HuH-7 (cell line): ENCODE data around the gene ROCK2.

Source experiments
- DNase-seq: peaks from one replicate; pipeline ENCODE4 v3.0.0; 2011; ENCODE audit warnings: low spot score

ROCK2 gene

DNA sequence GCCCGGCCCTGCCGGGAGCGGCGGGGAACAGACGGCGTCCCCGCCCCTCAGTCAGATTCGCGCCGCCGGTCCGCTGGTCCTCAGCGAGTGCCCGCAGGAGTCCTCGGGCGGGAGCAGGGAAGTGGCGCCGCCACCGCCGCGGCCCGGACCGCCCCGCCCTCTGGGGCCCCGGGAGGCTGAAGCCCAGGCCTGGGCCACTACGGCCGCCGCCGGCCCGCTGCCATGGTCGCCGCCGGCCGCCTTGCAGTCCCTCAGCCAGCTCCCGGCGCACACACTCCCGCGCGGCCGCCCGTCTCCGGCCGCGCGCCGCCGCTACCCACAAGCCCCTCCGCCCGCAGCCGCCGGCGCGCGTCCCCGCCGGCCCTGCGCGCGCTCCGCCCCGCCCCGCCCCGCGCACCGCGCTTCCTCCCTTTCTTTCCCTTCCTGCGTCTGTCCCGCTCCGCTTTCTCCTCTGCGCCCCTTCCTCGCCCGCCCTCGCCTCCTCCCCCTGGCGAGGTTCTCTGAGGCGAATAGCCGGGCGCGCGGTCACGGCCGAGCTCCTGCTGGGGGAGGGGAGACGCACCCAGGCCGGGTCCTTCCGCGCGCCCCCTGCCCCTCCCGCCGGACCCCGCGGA, at the start of gene ROCK2:
Gene ROCK2 (minus strand): TSS at position 295 of the 614 bp plus-strand sequence. CDS start 500 bp downstream, outside the sequence.
- DNase-seq: peak; percentile 79

DNA sequence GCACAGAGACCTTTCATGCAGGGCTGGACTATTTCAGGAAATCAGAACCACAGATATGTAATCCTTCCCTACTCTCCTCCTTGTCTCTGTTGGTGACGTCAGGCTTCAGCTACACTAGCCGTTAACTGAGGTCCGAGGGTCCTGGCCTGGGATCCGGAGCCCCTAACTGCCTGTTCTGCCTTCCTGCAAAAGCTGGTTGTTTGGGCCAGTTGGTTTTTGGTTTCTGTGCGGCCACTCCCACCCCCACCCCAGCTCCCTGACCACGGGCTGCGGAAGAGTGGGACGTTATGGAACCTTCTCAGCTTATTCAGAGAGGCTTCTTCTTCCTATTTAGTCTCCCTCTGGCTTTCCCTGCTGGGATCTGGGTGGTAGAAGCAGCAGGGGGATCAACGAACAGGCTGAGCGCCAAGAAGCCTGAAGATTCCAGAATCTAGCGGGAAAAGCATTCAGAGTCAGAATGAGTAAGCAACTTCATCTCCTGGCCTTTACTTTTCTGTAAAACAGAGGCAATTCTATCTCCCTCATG, 49.3 kb upstream of the ROCK2 start:
- no peak for DNase-seq

DNA sequence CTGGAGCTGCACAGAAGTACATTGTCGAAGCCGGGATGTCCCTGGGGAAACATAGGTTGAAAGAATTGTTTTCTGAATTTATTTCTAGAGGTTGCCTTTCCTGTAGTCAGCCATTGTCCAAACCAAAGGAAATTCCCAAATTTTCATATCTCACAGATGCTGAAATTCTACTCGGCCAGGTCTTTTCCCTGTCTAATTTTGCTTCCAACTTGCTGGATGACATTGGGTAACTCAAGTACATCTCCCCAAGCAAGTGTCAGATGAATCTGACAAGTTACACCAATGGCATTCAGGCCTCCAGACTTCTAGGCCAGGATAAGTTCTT, 47.5 kb upstream of the ROCK2 start:
- DNase-seq: no peak

DNA sequence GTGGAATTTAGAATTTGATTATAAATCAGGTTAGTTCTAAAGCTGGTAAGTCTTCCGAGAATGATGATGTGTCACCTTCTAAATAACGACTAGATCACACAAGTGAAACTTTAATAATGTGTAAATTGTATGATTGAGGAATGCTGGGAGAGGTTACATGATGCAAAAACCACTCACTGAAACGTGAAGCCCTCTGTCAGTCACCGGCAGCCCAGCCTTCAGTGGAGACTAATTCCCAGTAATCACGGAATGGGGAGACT, 45.9 kb upstream of the ROCK2 start:
- DNase-seq: no peak

DNA sequence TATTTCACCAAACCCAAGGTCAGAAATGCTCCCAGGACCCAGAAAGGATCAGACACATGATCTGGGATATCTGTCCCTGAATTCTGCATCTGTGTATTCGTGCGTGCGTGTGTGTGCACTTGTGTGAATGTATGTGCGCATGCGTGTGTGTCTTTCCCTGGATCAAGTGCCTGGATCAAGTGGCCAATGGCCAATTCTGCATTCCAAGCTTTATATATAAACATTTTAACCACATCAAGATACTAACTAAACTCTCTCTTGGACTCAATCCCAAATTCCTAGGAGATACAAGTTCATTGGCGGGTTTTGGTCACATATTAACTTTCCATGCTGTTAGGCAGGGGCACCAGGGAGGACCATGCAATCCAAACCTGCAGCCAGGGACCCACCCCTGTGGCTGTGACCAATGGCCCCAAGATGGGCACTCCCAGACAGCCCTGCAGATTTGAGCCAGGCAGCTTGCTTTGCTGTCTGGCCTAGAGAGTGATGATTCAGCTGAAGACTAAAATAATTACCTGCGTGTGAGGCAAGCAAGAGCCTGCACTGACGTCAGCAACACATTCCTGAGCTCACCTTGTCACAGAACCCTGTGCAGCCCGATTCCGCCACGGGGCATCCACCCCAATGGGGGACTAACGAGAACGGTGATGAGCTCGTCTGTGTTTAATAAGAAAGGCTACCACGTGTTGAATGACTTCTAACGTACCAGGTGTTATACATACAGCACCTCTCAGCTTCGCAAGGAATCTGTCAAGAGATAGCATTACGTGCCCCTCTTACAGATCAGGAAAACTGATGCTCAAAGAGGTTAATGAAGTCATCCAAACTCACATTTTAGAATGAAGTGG, 45.3 kb upstream of the ROCK2 start:
- DNase-seq: no peak

DNA sequence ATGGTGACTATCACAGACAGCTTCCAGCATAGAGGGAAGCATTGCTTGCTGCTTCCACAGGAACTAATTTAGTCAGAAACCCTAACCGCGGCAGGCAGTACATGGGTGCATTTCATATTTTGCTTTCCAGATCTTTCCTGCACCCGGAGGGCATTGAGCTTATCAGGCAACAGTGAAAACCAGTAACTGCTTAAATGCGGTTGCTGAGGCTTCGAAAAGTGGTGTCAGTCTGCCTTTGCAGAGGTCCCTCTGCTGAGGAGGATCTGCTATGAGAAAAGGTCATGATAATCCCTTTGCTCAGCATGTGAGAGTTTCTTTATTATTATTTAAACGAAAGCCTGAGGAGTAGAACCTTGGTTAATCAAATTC, 44.6 kb upstream of the ROCK2 start:
- no peak for DNase-seq

DNA sequence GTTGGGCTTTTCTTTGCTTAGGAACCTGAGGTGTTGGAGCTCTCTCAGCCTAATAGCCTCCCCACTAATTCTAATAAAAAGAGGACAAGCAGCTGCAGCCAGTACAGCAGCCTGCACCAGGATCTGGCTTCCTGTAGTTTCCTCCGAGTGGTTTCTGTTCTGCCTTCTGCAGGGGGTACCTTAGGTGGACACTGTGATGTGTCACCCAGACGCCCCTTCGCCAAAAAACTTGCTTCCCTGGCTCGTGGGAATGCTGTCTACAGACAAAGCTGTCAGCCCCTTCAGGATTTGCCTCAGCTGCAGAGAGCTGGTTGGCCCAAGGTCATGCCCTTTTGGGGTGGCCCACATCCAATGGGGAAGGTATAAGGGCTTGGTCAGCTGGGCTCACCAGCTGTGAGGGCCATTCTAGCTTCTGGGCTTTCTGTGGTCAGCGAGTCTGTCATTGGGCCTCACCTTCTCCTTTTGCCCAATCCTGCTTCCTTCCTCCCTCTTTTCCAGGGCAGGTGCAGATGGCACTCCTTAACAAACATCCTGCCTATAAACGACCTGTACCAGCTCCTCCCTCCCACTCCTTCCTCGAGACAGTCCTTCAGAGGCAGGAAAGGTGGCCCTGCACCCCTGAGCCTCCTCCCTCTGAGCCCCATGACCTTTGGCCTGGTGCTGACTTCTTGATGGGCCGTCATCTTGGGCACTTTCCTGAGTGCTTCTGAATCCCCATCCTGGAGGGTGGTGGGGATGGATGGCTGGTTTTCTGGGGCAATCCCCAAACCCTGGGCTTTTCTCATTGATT, 44.0 kb upstream of the ROCK2 start:
- DNase-seq: no peak

DNA sequence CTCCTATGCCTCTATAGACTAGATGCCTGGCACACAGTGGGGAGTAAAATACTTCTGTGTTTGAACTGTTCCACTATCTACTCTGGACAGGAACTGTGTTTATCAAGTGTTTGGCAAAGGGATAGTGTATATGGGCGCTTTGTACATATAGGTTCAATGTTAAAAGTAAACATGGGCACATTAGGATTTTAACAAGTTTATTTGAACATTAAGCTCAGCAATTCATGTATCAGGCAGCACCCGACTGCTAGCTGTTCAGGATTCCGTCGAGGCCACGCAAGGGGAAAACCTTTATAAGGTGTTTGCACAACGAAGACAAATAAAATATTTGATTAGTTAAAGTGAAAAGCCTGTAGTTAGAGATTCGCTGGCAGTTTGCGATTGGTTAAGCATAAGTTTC, 43.4 kb upstream of the ROCK2 start:
- no peak for DNase-seq

DNA sequence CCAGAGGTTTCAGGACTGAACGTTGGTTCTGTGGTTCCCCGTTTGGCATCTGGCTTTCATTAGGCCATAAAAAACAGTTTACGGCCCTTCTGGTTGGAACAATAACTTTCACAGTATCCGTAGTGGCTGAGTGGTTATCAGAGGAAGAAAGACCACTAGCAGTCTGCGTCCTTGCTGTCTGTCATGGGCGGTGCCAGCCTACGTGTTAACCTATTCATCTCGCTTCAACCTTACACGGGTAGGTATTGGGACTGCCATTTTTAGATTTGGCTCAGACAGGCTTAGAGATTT, 42.6 kb upstream of the ROCK2 start:
- no peak for DNase-seq

DNA sequence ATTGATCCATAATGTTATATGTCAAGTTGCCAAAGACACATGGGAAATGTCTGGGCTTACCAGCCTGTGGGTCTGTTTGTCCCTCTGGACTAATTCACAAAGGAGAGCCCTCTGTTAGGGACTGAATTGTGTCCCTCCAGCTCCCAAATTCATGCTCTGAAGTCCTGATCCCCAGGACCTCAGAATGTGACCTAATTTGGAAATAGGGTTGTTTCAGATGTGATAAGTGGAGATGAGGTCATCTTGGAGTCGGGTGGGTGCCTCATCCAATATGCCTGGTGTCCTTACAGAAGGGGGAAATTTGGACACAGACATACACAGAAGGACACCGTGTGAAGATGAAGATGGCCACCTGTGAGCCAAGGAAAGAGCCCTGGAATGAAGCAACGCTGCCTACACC, 41.4 kb upstream of the ROCK2 start:
- DNase-seq: no peak

DNA sequence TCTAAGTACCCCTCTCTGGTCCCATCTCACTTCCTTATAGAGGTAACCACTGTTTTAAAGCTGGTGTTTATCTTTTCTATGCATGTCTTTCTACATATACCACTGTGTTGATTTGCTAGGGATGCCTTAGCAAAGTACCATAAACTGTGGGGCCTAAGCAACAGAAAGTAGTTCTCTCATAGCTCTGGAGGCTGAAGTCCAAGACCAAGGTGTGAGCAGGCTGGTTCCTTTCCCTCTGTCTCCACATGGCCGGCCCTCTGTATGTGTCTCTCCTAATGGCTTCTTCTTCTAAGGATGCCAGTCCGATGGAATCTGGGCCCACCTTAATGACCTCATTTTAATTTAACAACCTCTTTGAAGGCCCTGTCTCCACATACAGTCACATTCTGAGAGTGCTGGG, 40.8 kb upstream of the ROCK2 start:
- no peak for DNase-seq

DNA sequence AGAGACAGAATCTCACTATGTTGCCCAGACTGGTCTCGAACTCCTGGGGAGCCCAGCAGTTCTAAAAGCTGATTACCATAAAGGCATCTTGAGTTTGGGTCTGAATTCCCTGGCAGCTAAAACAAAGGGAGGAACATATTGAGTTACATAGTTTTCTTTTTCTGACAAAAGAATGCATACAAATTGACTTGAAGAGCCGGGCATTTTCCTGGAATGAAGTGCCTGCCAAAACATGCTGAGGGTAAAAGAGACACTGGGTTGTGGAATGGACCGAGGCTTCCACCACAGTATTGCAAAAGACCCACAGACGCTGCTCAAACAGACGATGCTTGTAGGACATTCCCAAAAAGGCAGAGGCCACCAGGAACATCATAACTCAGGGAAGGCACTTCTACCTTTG, 35.1 kb upstream of the ROCK2 start:
- no peak for DNase-seq

DNA sequence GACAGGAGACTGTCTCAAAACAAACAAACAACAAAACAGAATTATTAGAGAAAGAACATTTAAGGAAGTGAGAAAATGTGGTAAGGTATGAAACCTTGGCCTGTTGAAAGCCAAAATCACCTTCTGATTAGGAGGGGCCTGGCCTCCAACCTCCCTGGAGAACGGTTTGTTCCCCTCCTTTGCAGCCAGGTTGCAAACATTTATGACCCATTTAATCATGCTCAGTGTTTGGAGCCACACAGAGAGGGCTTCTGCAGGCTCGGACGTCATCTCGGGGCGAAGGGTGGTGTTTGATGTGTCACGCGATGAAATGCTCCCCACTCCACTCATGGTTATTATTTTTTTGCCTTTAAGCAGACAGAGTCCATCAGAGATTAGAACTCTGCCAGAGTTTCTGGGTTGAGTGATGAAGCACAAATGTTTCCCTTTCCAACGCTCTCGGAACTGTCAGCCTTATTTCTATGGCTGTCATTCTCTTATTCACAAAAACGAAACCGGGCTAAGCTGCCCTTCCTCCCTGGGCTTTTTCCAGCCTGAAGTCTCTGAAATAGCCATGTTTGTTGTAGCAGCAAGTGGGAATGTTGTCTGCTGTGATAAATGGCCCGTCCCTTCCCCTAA, 33.6 kb upstream of the ROCK2 start:
- no peak for DNase-seq

DNA sequence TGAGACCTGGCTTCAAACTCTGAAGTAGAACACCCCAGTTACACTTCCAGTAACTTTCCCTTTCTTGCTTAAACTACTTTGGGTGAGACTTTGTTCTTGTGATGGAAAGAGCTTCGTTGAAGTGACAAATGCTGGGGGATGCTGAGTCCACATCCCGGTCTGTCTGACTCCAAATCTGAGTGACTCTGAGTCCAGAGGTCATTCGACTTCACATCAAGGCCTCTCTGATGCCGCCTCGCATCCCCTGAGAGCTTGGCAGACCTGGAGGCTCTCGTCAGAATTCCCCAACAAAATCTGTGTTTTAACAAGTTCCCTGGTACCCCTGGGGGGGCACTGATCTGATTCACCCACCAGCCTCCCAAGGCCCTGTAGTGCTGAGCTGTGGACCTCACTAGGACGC, 31.6 kb upstream of the ROCK2 start:
- no peak for DNase-seq

DNA sequence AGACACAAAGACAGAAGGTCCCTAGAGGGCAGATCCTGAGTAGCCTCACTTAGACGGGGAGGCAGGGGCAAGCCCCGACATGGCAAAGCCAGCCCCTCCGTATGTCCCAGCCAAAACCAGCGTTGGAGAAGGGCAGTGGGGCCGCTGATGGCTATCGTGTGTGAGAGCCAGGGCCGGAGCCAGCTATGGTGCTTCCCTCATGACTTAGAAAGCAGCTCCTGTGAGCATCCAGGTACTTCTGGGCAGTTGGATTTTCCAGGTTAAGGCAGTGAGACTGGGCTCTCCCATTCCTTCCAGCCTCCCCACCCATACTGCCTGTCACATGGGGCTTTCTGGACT, 31.2 kb upstream of the ROCK2 start:
- no peak for DNase-seq

DNA sequence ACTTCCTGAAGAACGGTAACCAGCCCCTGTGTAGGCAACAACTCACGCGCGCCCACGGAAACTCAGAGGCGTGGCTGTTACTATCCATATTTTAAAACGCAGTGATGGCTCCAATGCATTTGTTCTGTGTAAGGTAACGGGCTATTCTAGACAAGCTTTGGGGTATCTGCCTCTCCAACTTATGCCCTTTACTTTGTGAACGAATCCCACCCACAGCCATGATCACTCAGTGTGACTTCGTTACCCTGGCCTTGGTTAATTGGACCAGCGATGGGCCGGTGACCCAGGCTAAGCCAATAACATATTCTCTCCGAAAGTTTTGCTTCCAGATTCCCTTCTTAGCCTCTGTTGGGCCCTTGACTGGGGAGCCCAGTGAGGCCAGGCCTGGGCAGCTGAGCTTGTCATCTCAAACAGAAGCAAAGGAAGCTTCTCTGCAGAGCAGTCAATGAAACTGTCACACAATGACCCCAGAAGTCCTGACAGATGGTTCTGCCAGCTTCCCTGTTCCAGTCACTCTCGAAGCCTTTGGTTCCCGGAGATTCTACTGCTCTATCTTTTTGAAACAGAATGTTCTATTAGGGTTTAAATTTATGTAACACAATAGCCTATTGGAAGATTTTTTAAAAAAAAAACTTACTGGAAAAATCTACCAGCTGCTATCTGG, 30.7 kb upstream of the ROCK2 start:
- no peak for DNase-seq

DNA sequence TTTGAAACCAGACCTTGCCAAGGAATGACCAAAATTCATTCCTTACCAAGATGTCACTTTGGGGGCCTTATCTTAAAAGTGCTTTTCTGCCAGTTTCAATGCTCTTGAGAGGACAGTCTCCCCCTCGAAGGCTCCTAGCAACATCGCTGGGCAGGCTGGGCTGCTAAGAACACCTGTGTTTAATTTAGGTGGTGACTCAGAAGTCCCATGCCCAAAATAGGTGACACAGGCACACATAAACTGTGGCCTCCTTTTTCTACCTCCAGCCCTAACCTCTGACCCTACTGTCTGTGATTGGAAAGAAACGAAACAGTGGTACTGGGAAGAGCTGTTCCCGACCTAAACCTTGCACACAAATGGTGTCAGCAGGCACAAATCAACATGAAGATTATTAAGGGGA, 28.7 kb upstream of the ROCK2 start:
- no peak for DNase-seq

DNA sequence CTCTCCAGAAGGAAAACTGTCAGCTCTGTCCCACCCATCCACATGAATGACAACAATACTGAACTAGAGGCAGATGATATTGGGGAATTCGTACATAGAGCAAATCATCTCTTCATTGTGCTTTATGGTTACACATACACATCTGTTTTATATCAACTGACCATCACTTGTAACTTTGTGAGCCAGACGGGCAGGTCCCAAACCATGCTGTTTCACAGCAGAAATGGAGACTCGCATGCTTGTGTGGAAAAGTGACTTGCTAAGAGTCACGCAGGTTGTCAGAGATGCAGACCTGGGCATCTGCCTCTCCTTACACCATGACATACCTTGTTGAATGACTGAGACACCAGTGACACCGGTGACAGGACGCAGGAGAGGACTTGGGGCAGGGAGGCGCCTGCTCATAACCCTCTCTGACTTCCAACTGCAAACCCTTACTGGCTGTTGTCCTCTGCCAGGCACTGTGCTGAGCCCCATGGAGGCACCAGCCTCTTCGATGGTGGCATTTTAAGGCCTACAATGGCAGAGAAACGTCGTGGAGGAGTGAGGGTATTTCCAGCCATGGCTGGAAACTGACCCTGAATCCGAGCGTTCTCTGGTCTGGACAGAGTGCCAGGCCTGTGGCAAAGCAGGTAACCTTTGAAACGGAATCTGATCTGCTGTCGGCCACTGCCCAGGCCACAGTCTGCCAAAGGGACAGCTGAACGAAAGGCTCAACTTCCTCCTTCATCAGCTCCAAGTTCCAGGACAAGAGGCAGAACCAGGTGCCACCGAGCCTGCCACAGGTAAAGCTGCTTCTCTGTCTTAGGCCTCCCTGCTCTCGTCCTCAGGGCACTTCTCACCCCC, 26.9 kb upstream of the ROCK2 start:
- DNase-seq: no peak

DNA sequence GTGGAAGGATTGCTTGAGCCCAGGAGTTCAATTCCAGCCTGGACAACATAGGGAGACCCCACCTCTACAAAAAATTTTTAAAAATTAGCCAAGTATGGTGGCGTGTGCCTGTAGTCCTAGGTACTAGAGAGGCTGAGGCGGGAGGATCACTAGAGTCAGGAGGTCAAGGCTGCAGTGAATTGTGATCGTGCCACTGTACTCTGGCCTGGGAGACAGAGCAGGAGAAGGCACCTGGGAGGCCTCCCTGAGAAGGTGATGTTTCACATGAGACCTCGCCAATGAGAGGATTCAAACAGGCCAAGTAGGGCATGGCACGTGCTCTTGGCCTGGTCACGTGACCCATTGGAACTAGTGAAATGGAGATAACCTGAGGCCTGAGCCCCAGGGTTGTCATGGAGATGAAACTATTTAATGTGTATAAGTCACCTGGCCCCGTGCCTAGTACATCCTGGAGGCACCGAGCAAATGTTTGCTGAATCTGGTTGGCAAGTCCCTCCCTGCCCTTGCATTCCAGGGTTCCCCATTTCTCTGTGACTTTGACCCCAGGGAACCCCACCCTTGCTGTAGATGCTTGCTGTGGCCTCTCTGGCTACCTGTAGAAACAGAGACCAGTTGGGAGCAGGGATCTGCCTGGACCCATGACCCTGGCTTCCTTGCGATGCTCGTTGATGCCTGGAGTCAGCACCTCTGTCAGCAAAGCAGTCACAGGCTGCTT, 26.1 kb upstream of the ROCK2 start:
- DNase-seq: no peak

DNA sequence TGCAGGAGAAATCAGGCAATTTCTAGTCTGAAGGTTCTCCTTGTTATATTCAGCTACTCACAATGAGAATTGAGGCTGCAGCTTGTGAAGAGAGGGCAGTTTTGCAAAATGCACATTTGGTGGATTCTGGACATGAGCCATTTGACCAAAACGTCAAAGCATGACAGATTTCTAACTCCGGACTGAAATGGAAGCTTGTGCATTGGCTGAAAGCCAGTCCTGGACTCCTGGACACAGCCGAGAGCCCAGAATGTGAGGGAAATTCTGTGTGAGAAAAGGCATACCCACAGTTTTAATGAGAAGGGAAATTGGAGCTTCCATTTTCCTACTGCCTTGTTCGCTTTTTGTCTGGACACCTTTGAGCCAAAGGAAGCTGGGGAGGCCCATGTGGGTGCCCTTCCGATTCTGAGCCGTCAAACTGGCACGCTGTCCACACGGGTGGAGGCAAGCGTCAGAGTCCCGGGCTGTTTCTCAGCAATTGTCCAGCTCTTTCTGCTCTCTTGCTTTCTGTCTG, 23.7 kb upstream of the ROCK2 start:
- no peak for DNase-seq
